ENCODE results near the gene KIAA1328.

KIAA1328 gene

GRCh38 chr18:36942264-36942663 lies 113.3 kb downstream of the KIAA1328 start:
- no peaks in the 10 kb centered on the region for H3K4me1 ChIP-seq (ENCODE audit: control insufficient read depth, insufficient read depth, low read length)
- no peaks in the 10 kb centered on the region for H3K9me3 ChIP-seq (ENCODE audit: control insufficient read depth in 2 of 2, low read length in 2 of 2)
- H3K9ac ChIP-seq (ENCODE audit: low read length in 2 of 2) = no peak overlapping the region
- no peaks in the 10 kb centered on the region for H3K27me3 ChIP-seq (ENCODE audit: control insufficient read depth in 1 of 2, insufficient read depth in 2 of 2, low read length in 2 of 2)
- H3K27ac ChIP-seq (ENCODE audit: low read length) = no peak overlapping the region
- no peaks in the 10 kb centered on the region for H3K36me3 ChIP-seq (ENCODE audit: control insufficient read depth in 2 of 2, insufficient read depth in 2 of 2, low read length in 2 of 2)
- H3K4me3 ChIP-seq (ENCODE audit: low read length in 2 of 2) = no peak overlapping the region

- no peak overlapping the region for H3K9ac ChIP-seq (ENCODE audit: low read length in 2 of 2)
- no peaks in the 10 kb centered on the region for H3K27me3 ChIP-seq (ENCODE audit: control insufficient read depth in 1 of 2, insufficient read depth in 2 of 2, low read length in 2 of 2)
- no peaks in the 10 kb centered on the region for H3K36me3 ChIP-seq (ENCODE audit: control insufficient read depth in 2 of 2, insufficient read depth in 2 of 2, low read length in 2 of 2)
- no peaks in the 10 kb centered on the region for H3K4me1 ChIP-seq (ENCODE audit: control insufficient read depth, insufficient read depth, low read length)
- no peak overlapping the region for H3K4me3 ChIP-seq (ENCODE audit: low read length in 2 of 2)
- H3K27ac ChIP-seq (ENCODE audit: low read length) = no peak overlapping the region
- H3K9me3 ChIP-seq (ENCODE audit: control insufficient read depth in 2 of 2, low read length in 2 of 2) = no peaks in the 10 kb centered on the region
Observed at GRCh38 chr18:36947820-36948348, 119.0 kb downstream of the KIAA1328 start.

GRCh38 chr18:36950282-36950681 lies 121.4 kb downstream of the KIAA1328 start:
- Histone ChIP-seq H3K27ac (ENCODE audit: low read length) (no peak overlapping the region), H3K9ac (ENCODE audit: low read length in 2 of 2) (no peak overlapping the region), H3K9me3 (ENCODE audit: control insufficient read depth in 2 of 2, low read length in 2 of 2) (no peaks in the 10 kb centered on the region), H3K36me3 (ENCODE audit: control insufficient read depth in 2 of 2, insufficient read depth in 2 of 2, low read length in 2 of 2) (no peaks in the 10 kb centered on the region), H3K4me3 (ENCODE audit: low read length in 2 of 2) (no peak overlapping the region), H3K4me1 (ENCODE audit: control insufficient read depth, insufficient read depth, low read length) (no peaks in the 10 kb centered on the region), H3K27me3 (ENCODE audit: control insufficient read depth in 1 of 2, insufficient read depth in 2 of 2, low read length in 2 of 2) (no peaks in the 10 kb centered on the region)

GRCh38 chr18:36950960-36951359 lies 122.0 kb downstream of the KIAA1328 start:
- Histone ChIP-seq H3K9ac (ENCODE audit: low read length in 2 of 2) (no peak overlapping the region), H3K4me3 (ENCODE audit: low read length in 2 of 2) (no peak overlapping the region), H3K36me3 (ENCODE audit: control insufficient read depth in 2 of 2, insufficient read depth in 2 of 2, low read length in 2 of 2) (no peaks in the 10 kb centered on the region)

GRCh38 chr18:36953047-36953446 lies 124.1 kb downstream of the KIAA1328 start:
- Histone ChIP-seq H3K9me3 (ENCODE audit: control insufficient read depth in 2 of 2, low read length in 2 of 2) (no peaks in the 10 kb centered on the region), H3K27ac (ENCODE audit: low read length) (no peak overlapping the region), H3K27me3 (ENCODE audit: control insufficient read depth in 1 of 2, insufficient read depth in 2 of 2, low read length in 2 of 2) (no peaks in the 10 kb centered on the region), H3K36me3 (ENCODE audit: control insufficient read depth in 2 of 2, insufficient read depth in 2 of 2, low read length in 2 of 2) (no peaks in the 10 kb centered on the region), H3K4me1 (ENCODE audit: control insufficient read depth, insufficient read depth, low read length) (no peaks in the 10 kb centered on the region), H3K4me3 (ENCODE audit: low read length in 2 of 2) (no peak overlapping the region), H3K9ac (ENCODE audit: low read length in 2 of 2) (no peak overlapping the region)

More at GRCh38 chr18:36950960-36951359, 122.0 kb downstream of the KIAA1328 start:
- Histone ChIP-seq H3K4me1 (ENCODE audit: control insufficient read depth, insufficient read depth, low read length) (no peaks in the 10 kb centered on the region), H3K9me3 (ENCODE audit: control insufficient read depth in 2 of 2, low read length in 2 of 2) (no peaks in the 10 kb centered on the region), H3K27me3 (ENCODE audit: control insufficient read depth in 1 of 2, insufficient read depth in 2 of 2, low read length in 2 of 2) (no peaks in the 10 kb centered on the region), H3K27ac (ENCODE audit: low read length) (no peak overlapping the region)

- no peak overlapping the region for H3K9ac ChIP-seq (ENCODE audit: low read length in 2 of 2)
Observed at GRCh38 chr18:36960038-36960437, 131.1 kb downstream of the KIAA1328 start.

GRCh38 chr18:36963464-36963863 lies 134.5 kb downstream of the KIAA1328 start:
- no peaks in the 10 kb centered on the region for H3K4me1 ChIP-seq (ENCODE audit: control insufficient read depth, insufficient read depth, low read length)
- no peaks in the 10 kb centered on the region for H3K27me3 ChIP-seq (ENCODE audit: control insufficient read depth in 1 of 2, insufficient read depth in 2 of 2, low read length in 2 of 2)
- H3K27ac ChIP-seq (ENCODE audit: low read length) = no peak overlapping the region
- no peaks in the 10 kb centered on the region for H3K9me3 ChIP-seq (ENCODE audit: control insufficient read depth in 2 of 2, low read length in 2 of 2)
- H3K36me3 ChIP-seq (ENCODE audit: control insufficient read depth in 2 of 2, insufficient read depth in 2 of 2, low read length in 2 of 2) = peaks cover 4 to 6% of the 10 kb centered on the region in 2 donors
- H3K9ac ChIP-seq (ENCODE audit: low read length in 2 of 2) = no peak overlapping the region
- H3K4me3 ChIP-seq (ENCODE audit: low read length in 2 of 2) = no peak overlapping the region

More at GRCh38 chr18:36960038-36960437, 131.1 kb downstream of the KIAA1328 start:
- Histone ChIP-seq H3K4me1 (ENCODE audit: control insufficient read depth, insufficient read depth, low read length) (no peaks in the 10 kb centered on the region), H3K27me3 (ENCODE audit: control insufficient read depth in 1 of 2, insufficient read depth in 2 of 2, low read length in 2 of 2) (no peaks in the 10 kb centered on the region), H3K27ac (ENCODE audit: low read length) (no peak overlapping the region), H3K9me3 (ENCODE audit: control insufficient read depth in 2 of 2, low read length in 2 of 2) (no peaks in the 10 kb centered on the region), H3K36me3 (ENCODE audit: control insufficient read depth in 2 of 2, insufficient read depth in 2 of 2, low read length in 2 of 2) (peaks cover 4% of the 10 kb centered on the region in 2 donors), H3K4me3 (ENCODE audit: low read length in 2 of 2) (no peak overlapping the region)

GRCh38 chr18:36974686-36975085 lies 145.8 kb downstream of the KIAA1328 start:
- Histone ChIP-seq H3K9ac (ENCODE audit: low read length in 2 of 2) (no peak overlapping the region), H3K27ac (ENCODE audit: low read length) (no peak overlapping the region)

GRCh38 chr18:36977121-36977520 lies 148.2 kb downstream of the KIAA1328 start:
- Histone ChIP-seq H3K36me3 (ENCODE audit: control insufficient read depth in 2 of 2, insufficient read depth in 2 of 2, low read length in 2 of 2) (no peaks in the 10 kb centered on the region), H3K27me3 (ENCODE audit: control insufficient read depth in 1 of 2, insufficient read depth in 2 of 2, low read length in 2 of 2) (no peaks in the 10 kb centered on the region), H3K9ac (ENCODE audit: low read length in 2 of 2) (no peak overlapping the region), H3K4me3 (ENCODE audit: low read length in 2 of 2) (no peak overlapping the region), H3K4me1 (ENCODE audit: control insufficient read depth, insufficient read depth, low read length) (no peaks in the 10 kb centered on the region), H3K27ac (ENCODE audit: low read length) (no peak overlapping the region), H3K9me3 (ENCODE audit: control insufficient read depth in 2 of 2, low read length in 2 of 2) (peaks cover 0 to 2% of the 10 kb centered on the region in 2 donors)

More at GRCh38 chr18:36974686-36975085, 145.8 kb downstream of the KIAA1328 start:
- H3K36me3 ChIP-seq (ENCODE audit: control insufficient read depth in 2 of 2, insufficient read depth in 2 of 2, low read length in 2 of 2) = no peaks in the 10 kb centered on the region
- H3K9me3 ChIP-seq (ENCODE audit: control insufficient read depth in 2 of 2, low read length in 2 of 2) = peaks cover 2% of the 10 kb centered on the region in 2 donors
- no peaks in the 10 kb centered on the region for H3K4me1 ChIP-seq (ENCODE audit: control insufficient read depth, insufficient read depth, low read length)
- H3K27me3 ChIP-seq (ENCODE audit: control insufficient read depth in 1 of 2, insufficient read depth in 2 of 2, low read length in 2 of 2) = no peaks in the 10 kb centered on the region
- no peak overlapping the region for H3K4me3 ChIP-seq (ENCODE audit: low read length in 2 of 2)

GRCh38 chr18:36993068-36993467 lies 164.1 kb downstream of the KIAA1328 start:
- Histone ChIP-seq H3K4me3 (ENCODE audit: low read length in 2 of 2) (no peak overlapping the region), H3K27ac (ENCODE audit: low read length) (no peak overlapping the region), H3K9ac (ENCODE audit: low read length in 2 of 2) (no peak overlapping the region), H3K4me1 (ENCODE audit: control insufficient read depth, insufficient read depth, low read length) (no peaks in the 10 kb centered on the region), H3K9me3 (ENCODE audit: control insufficient read depth in 2 of 2, low read length in 2 of 2) (no peaks in the 10 kb centered on the region), H3K27me3 (ENCODE audit: control insufficient read depth in 1 of 2, insufficient read depth in 2 of 2, low read length in 2 of 2) (no peaks in the 10 kb centered on the region), H3K36me3 (ENCODE audit: control insufficient read depth in 2 of 2, insufficient read depth in 2 of 2, low read length in 2 of 2) (no peaks in the 10 kb centered on the region)

GRCh38 chr18:37006742-37007141 lies 177.8 kb downstream of the KIAA1328 start:
- no peak overlapping the region for H3K9ac ChIP-seq (ENCODE audit: low read length in 2 of 2)

More at GRCh38 chr18:37006742-37007141, 177.8 kb downstream of the KIAA1328 start:
- Histone ChIP-seq H3K4me3 (ENCODE audit: low read length in 2 of 2) (no peak overlapping the region), H3K9me3 (ENCODE audit: control insufficient read depth in 2 of 2, low read length in 2 of 2) (no peaks in the 10 kb centered on the region), H3K27me3 (ENCODE audit: control insufficient read depth in 1 of 2, insufficient read depth in 2 of 2, low read length in 2 of 2) (no peaks in the 10 kb centered on the region), H3K36me3 (ENCODE audit: control insufficient read depth in 2 of 2, insufficient read depth in 2 of 2, low read length in 2 of 2) (no peaks in the 10 kb centered on the region), H3K4me1 (ENCODE audit: control insufficient read depth, insufficient read depth, low read length) (no peaks in the 10 kb centered on the region), H3K27ac (ENCODE audit: low read length) (no peak overlapping the region)
